A549 (cell line): Measurements from ENCODE around the gene DIAPH2. TPM values are rescaled to one million over a fixed set of nuclear protein-coding genes. Genes with fewer than 3 reads are reported as not detected.
"Not testable (repeated sequence)": the region's sequence is repeated elsewhere in the genome, so short reads cannot be mapped to it uniquely, and the experiment has no call there.

Experiments
- ATAC-seq, 2 experiments: fragments of 200-7000 bp in 1 of 2; fragments of >200 bp in 1 of 2; cut with Nextera tagmentation in 1 of 2; cut with Tn5 transposase in 1 of 2; 3 replicates each; pipeline versions ENCODE4 v1.8.0 to v1.9.1; 2018 to 2020; ENCODE audit warnings: mild to moderate bottlenecking in 1 of 2, moderate library complexity in 1 of 2
- CTCF ChIA-PET: fragments of 300-600 bp; sonication (Branson Sonifier 250); formaldehyde crosslinking; extraction: SDS; loops from one replicate; lab custom pipeline; 2021; ENCODE audit warnings: antibody characterized with exemption, inconsistent platforms; lab: Yijun Ruan, JAX
- POLR2A ChIA-PET: fragments of 350-600 bp; formaldehyde crosslinking; extraction: SDS; loops from one replicate; lab custom pipeline; 2021; ENCODE audit warnings: antibody characterized with exemption, inconsistent platforms; lab: Yijun Ruan, JAX
- DNase-seq, 2 experiments: peaks; one replicate each; pipeline versions ENCODE4 v3.0.0 to v3.0.0-alpha.2; 2011 to 2016; ENCODE audit warnings: low read depth in 1 of 2, low spot score in 1 of 2
- FAIRE-seq: peaks from 2 replicates; lab custom pipeline; 2011; peaks lifted over from hg19 to GRCh38; lab: Jason Lieb, UNC
- H3K27ac ChIP-seq, 2 experiments: fragments of >200 bp; sonication (Bioruptor Twin); formaldehyde crosslinking; 3 replicates each; pipeline ENCODE4 v1.5.1; 2016 to 2017
- H3K4me1 ChIP-seq: fragments of >200 bp; sonication (Bioruptor Twin); formaldehyde crosslinking; 3 replicates; pipeline ENCODE4 v1.6.1; 2016
- H3K4me2 ChIP-seq: fragments of >200 bp; sonication (Bioruptor Twin); formaldehyde crosslinking; 3 replicates; pipeline ENCODE4 v1.6.1; 2016
- H3K4me3 ChIP-seq: fragments of >200 bp; sonication (Bioruptor Twin); formaldehyde crosslinking; 3 replicates; pipeline ENCODE4 v1.5.1; 2016
- H3K9me3 ChIP-seq: fragments of >200 bp; sonication (Bioruptor Twin); formaldehyde crosslinking; 3 replicates; pipeline ENCODE4 v1.6.1; 2016
- CBX8 ChIP-seq: fragments of 200-600 bp; sonication (generic); IDR thresholded peaks from 2 replicates; pipeline ENCODE4 v1.6.1; 2016
- EHF ChIP-seq: fragments of 250-450 bp; sonication (Bioruptor Pico); IDR thresholded peaks from 2 replicates; pipeline ENCODE4 v1.5.0; 2020; ENCODE audit warnings: mild to moderate bottlenecking
- FOSB ChIP-seq: fragments of 250-450 bp; sonication (Bioruptor Pico); IDR thresholded peaks from 2 replicates; pipeline ENCODE4 v1.5.0; 2020; ENCODE audit warnings: mild to moderate bottlenecking, moderate library complexity
- FOSL2 ChIP-seq, 2 experiments: fragments of 450-650 bp in 1 of 2; fragments of >200 bp in 1 of 2; sonication (Bioruptor Twin) in 1 of 2; formaldehyde crosslinking; IDR thresholded peaks; 2 replicates each; pipeline versions ENCODE4 v1.5.0 to v1.6.1; 2016 to 2020; ENCODE audit warnings: mild to moderate bottlenecking in 1 of 2, moderate library complexity in 1 of 2
- HDAC2 ChIP-seq: fragments of 200-600 bp; sonication (generic); IDR thresholded peaks from 2 replicates; pipeline ENCODE4 v1.6.1; 2016
- HOXA7 ChIP-seq: fragments of 250-450 bp; sonication (Bioruptor Pico); IDR thresholded peaks from 2 replicates; pipeline ENCODE4 v1.5.0; 2020; ENCODE audit warnings: mild to moderate bottlenecking, moderate library complexity
- HOXB13 ChIP-seq: fragments of 250-450 bp; sonication (Bioruptor Pico); IDR thresholded peaks from 2 replicates; pipeline ENCODE4 v1.5.0; 2020; ENCODE audit warnings: low read depth, mild to moderate bottlenecking, moderate library complexity
- JUNB ChIP-seq: fragments of >200 bp; sonication (Bioruptor Twin); formaldehyde crosslinking; IDR thresholded peaks from 2 replicates; pipeline ENCODE4 v1.6.1; 2016
- KDM1A ChIP-seq: fragments of 200-600 bp; sonication (generic); IDR thresholded peaks from 2 replicates; pipeline ENCODE4 v1.6.1; 2016; ENCODE audit warnings: low read depth, mild to moderate bottlenecking
- NPAS2 ChIP-seq: fragments of 250-450 bp; sonication (Bioruptor Pico); IDR thresholded peaks from 2 replicates; pipeline ENCODE4 v1.8.0; 2022; ENCODE audit warnings: mild to moderate bottlenecking, moderate library complexity, borderline replicate concordance
- PHF8 ChIP-seq: fragments of 200-600 bp; sonication (generic); IDR thresholded peaks from 2 replicates; pipeline ENCODE4 v1.6.1; 2016; ENCODE audit warnings: low read depth, mild to moderate bottlenecking, antibody characterized with exemption, moderate library complexity, borderline replicate concordance
- RNF2 ChIP-seq: fragments of 200-600 bp; sonication (generic); IDR thresholded peaks from 2 replicates; pipeline ENCODE4 v1.6.1; 2016; ENCODE audit warnings: low read depth, mild to moderate bottlenecking, antibody characterized with exemption, moderate library complexity, borderline replicate concordance
- WGBS: methylation state at CpG from one replicate; pipeline ENCODE4 v1.1.6; 2017; ENCODE audit errors: missing lambda C conversion rate; 5-methylcytosine and 5-hydroxymethylcytosine counted together
- polyA plus RNA-seq, 4 experiments: library from polyadenylated mRNA; depleted of rRNA in 3 of 4; stranded (reverse); fragments of >200 nt; fragmentation: RNase III in 1 of 4; extraction: RNeasy Plus Mini Kit Qiagen cat#74134 plus additional on column Dnase treatment in 1 of 4; gene quantifications; 2 replicates in 3 of 4; 3 replicates in 1 of 4; pipeline ENCODE4 v1.2.3, GENCODE V29; 2011 to 2017
- TF ChIP-seq, protein P1 (sequence below): IDR thresholded peaks from 2 replicates; pipeline ENCODE4 v1.6.1; 2012
- TF ChIP-seq, protein P2 (sequence below): fragments of 450-650 bp; IDR thresholded peaks from 2 replicates; pipeline ENCODE4 v1.6.1; 2014; ENCODE audit warnings: antibody characterized with exemption
- TF ChIP-seq, protein P3 (sequence below): fragments of 150-350 bp; IDR thresholded peaks from 2 replicates; pipeline ENCODE4 v1.6.1; 2014; ENCODE audit warnings: low read depth, mild to moderate bottlenecking, low read length

Gene DIAPH2
- polyA plus RNA-seq, 2 of the 4 experiments (the other 2 are of a cell fraction): 3.7 to 10.0 TPM

DNA sequence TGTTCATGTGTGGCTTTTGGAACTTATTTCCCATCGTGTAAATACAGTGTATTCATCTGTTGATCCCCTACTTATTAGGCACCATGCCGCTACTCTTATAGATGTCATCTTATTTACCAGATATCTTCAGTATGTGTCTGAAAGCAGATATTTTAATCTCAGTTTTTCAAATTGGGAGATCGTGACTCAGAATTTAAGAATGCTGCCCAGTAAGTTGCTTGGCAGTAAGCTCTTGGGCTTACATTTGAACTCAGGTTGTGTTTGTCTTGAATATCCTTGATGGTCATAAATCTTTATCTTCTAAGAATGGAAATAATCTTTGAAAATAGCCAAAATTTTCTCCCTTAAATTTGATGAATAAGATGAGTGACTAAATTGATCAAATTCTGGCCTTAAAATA, 153.2 kb downstream of the DIAPH2 start:
- no peak for FAIRE-seq
- TF ChIP-seq FOSL2 (IDR thresholded peaks at IDR 0.05): no peak
- TF ChIP-seq FOSL2 (CRISPR knock-in tag; IDR thresholded peaks at IDR 0.05): no peak
- no peak for TF ChIP-seq EHF (CRISPR knock-in tag)
- no peak for TF ChIP-seq RNF2
- no peak for TF ChIP-seq NPAS2 (CRISPR knock-in tag)
- TF ChIP-seq FOSB (CRISPR knock-in tag): no peak
- TF ChIP-seq HOXB13 (CRISPR knock-in tag): no peak
- TF ChIP-seq, protein P1, sequence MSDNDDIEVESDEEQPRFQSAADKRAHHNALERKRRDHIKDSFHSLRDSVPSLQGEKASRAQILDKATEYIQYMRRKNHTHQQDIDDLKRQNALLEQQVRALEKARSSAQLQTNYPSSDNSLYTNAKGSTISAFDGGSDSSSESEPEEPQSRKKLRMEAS: no peak
- TF ChIP-seq KDM1A: no peak
- no peak for TF ChIP-seq PHF8
- WGBS: 70% methylated on average over 3 of the region's 3 CpGs
- ChIA-PET CTCF (no interaction called here), POLR2A (no interaction called here)
- no peak for DNase-seq
- ATAC-seq: no peak
- Histone ChIP-seq H3K27ac (no peak overlapping the region), H3K9me3 (no peaks in the 10 kb centered on the region), H3K4me3 (no peak overlapping the region), H3K4me2 (peak overlapping the region; percentile 12; the same call in 1 of the 3 replicates), H3K4me1 (0 out of 3 replicates have a peak, but pooled peaks cover 5% of the 10 kb centered on the region)

DNA sequence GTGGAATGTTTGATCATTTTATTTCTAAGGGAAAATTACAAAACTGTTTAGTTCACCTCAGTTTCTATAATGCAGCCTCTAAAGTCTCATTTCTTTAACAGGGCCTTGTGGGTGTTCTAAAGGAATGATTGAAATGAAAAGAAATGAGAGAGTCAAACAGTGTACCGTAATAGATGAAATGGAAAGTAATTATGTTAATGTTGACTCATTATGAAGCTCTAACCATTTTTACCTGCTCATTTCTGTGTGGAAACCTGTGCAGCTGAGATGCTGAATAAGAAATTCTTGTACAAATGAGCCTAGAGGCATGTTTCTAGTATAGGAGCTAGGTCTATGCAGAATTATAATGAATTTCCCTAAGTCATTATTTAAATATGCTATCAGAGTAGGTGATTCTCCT, 153.9 kb downstream of the DIAPH2 start:
- H3K4me2 ChIP-seq: no peak overlapping the region
- no peak overlapping the region for H3K4me3 ChIP-seq
- TF ChIP-seq HOXA7: no peak
- TF ChIP-seq CBX8: no peak
- no peak for TF ChIP-seq FOSB (CRISPR knock-in tag)
- TF ChIP-seq JUNB: no peak
- TF ChIP-seq FOSL2 (IDR thresholded peaks at IDR 0.05): no peak
- TF ChIP-seq FOSL2 (CRISPR knock-in tag; IDR thresholded peaks at IDR 0.05): no peak
- TF ChIP-seq NPAS2 (CRISPR knock-in tag): no peak
- DNase-seq: no peak
- 0% methylated on average over 1 of the region's 1 CpG for WGBS
- no peaks in the 10 kb centered on the region for H3K9me3 ChIP-seq
- H3K27ac ChIP-seq: no peak overlapping the region
- POLR2A ChIA-PET: no interaction called here
- H3K4me1 ChIP-seq: 0 out of 3 replicates have a peak, but pooled peaks cover 5% of the 10 kb centered on the region
- CTCF ChIA-PET: no interaction called here
- FAIRE-seq: no peak
- ATAC-seq: no peak

DNA sequence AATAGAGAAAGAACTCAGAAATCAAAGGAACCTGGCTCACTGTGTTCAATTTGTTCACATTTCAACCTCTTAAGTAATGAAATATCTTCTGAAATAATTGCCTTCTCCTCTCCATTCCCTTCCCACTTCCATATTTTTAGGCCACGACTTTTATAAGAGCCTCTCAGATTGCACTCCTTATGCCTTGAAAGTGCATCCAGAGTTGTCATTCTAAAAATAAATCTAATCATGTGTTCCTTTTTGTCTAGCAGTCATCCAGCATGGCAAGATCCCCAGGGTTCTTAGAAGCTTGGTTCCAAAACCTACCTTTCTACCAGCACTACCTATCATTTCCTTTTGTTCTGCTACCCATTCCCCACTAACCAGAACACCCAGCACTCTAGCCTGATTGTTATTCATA, 156.7 kb downstream of the DIAPH2 start:
- no peak for TF ChIP-seq HDAC2
- TF ChIP-seq, protein P2, sequence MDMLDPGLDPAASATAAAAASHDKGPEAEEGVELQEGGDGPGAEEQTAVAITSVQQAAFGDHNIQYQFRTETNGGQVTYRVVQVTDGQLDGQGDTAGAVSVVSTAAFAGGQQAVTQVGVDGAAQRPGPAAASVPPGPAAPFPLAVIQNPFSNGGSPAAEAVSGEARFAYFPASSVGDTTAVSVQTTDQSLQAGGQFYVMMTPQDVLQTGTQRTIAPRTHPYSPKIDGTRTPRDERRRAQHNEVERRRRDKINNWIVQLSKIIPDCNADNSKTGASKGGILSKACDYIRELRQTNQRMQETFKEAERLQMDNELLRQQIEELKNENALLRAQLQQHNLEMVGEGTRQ: no peak
- TF ChIP-seq, protein P3, sequence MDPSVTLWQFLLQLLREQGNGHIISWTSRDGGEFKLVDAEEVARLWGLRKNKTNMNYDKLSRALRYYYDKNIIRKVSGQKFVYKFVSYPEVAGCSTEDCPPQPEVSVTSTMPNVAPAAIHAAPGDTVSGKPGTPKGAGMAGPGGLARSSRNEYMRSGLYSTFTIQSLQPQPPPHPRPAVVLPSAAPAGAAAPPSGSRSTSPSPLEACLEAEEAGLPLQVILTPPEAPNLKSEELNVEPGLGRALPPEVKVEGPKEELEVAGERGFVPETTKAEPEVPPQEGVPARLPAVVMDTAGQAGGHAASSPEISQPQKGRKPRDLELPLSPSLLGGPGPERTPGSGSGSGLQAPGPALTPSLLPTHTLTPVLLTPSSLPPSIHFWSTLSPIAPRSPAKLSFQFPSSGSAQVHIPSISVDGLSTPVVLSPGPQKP: no peak
- FAIRE-seq (no peak), ATAC-seq (no peak), DNase-seq (no peak)
- no peak overlapping the region for H3K4me3 ChIP-seq
- no peaks in the 10 kb centered on the region for H3K9me3 ChIP-seq
- 88% methylated on average over 1 of the region's 1 CpG for WGBS
- H3K4me1 ChIP-seq: 0 out of 3 replicates have a peak, but pooled peaks cover 5% of the 10 kb centered on the region
- ChIA-PET CTCF (interaction anchor here (0.6 kb wide), 1 partner anchor 166 kb away, joined by 3 read pairs; no protein-coding TSS in a partner anchor), POLR2A (no interaction called here)
- H3K27ac ChIP-seq: no peak overlapping the region
- no peak overlapping the region for H3K4me2 ChIP-seq

DNA sequence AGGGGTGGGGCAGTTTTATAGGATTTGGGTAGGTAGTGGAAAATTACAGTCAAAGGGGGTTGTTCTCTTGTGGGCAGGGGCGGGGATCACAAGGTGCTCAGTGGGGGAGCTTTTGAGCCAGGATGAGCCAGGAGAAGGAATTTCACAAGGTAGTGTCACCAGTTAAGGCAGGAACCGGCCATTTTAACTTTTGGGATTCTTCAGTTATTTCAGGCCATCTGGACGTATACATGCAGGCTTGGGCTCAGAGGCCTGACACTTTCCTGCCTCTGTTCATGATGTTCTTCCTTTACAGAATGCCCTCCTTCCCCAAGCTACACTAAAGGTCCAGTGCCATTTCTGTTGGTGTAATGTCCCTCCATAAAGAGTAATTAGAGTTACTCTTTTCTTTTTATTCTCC, 157.2 kb downstream of the DIAPH2 start:
- DNase-seq, POLR2A ChIA-PET, ATAC-seq, H3K4me3 ChIP-seq, H3K4me2 ChIP-seq, H3K27ac ChIP-seq, FAIRE-seq, H3K4me1 ChIP-seq, H3K9me3 ChIP-seq: not testable (repeated sequence)
- CTCF ChIA-PET: interaction anchor here (0.6 kb wide), 1 partner anchor 166 kb away, joined by 3 read pairs; no protein-coding TSS in a partner anchor
- 90% methylated on average over 3 of the region's 3 CpGs for WGBS
